Measurements from ENCODE around the gene OR5K4.

DNA sequence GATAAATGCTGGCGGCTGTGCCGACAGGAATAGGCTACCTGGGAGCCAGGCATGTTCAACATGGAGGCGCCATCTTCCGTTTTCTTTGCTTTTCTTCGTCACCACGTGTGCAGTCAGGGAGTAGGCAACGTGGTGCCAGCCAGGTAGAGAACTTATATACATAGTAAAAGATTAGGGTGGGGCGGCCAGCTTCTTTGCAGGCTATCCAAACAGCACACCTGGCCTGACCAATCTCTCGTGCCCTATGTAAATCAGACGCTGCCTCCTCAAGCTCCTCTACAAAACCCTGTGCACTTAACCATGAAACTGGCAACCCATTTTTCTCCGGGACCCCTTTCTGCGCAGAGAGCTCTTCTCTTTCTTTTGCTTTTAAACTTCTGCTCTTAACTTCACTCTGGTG, 28.6 kb upstream of the OR5K4 start:
- TF ChIP-seq, protein P1, sequence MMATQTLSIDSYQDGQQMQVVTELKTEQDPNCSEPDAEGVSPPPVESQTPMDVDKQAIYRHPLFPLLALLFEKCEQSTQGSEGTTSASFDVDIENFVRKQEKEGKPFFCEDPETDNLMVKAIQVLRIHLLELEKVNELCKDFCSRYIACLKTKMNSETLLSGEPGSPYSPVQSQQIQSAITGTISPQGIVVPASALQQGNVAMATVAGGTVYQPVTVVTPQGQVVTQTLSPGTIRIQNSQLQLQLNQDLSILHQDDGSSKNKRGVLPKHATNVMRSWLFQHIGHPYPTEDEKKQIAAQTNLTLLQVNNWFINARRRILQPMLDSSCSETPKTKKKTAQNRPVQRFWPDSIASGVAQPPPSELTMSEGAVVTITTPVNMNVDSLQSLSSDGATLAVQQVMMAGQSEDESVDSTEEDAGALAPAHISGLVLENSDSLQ (IDR thresholded peaks at IDR 0.05): no peak
- TF ChIP-seq BHLHE40 (IDR thresholded peaks at IDR 0.05; ENCODE audit: borderline replicate concordance): no peak
- TF ChIP-seq SP1 (IDR thresholded peaks at IDR 0.05): no peak
- no peak for TF ChIP-seq FOXK2 (IDR thresholded peaks at IDR 0.05)
- no peak for TF ChIP-seq SUZ12 (IDR thresholded peaks at IDR 0.05)
- no peak for TF ChIP-seq ZNF384 (IDR thresholded peaks at IDR 0.05)
- no peak for TF ChIP-seq ELF4 (IDR thresholded peaks at IDR 0.05)
- TF ChIP-seq ARNT (IDR thresholded peaks at IDR 0.05): no peak
- TF ChIP-seq CTBP1 (IDR thresholded peaks at IDR 0.05; ENCODE audit: borderline replicate concordance): no peak
- TF ChIP-seq HDGF (IDR thresholded peaks at IDR 0.05; ENCODE audit: borderline replicate concordance): no peak
- TF ChIP-seq FOXM1 (IDR thresholded peaks at IDR 0.05; ENCODE audit: borderline replicate concordance): no peak
- TF ChIP-seq NFRKB (IDR thresholded peaks at IDR 0.05): no peak
- TF ChIP-seq L3MBTL2 (conservative IDR thresholded peaks at IDR 0.05): no peak
- TF ChIP-seq LEF1 (IDR thresholded peaks at IDR 0.05; ENCODE audit: borderline replicate concordance): no peak
